K562 (cell line): ENCODE measurements around the gene STRA6. TPM values are rescaled to one million over a fixed set of nuclear protein-coding genes. Genes with fewer than 3 reads are reported as not detected.

ENCODE experiments used
- ATAC-seq: fragments of 200-7000 bp; cut with Tn5 transposase; 3 replicates; pipeline ENCODE4 v1.9.1; 2020; ENCODE audit warnings: moderate library complexity
- BruUV-seq: library from RNA; stranded (reverse); fragments of 400-500 nt; replicated peaks from 2 replicates; lab custom pipeline; 2021; lab: Mats Ljungman, UMichigan
- CTCF ChIA-PET: fragments of 300-600 bp; formaldehyde crosslinking; extraction: SDS; loops from one replicate; lab custom pipeline; 2021; ENCODE audit warnings: low intra/inter-chr PET ratio; lab: Yijun Ruan, JAX
- POLR2A ChIA-PET: fragments of 300-600, 350-650 bp; sonication (Branson Sonifier 250); formaldehyde crosslinking; extraction: SDS; loops from one replicate; lab custom pipeline; 2021; ENCODE audit warnings: antibody characterized with exemption, inconsistent platforms; lab: Yijun Ruan, JAX
- DNase-seq, 4 experiments: peaks; one replicate each; pipeline versions ENCODE4 v3.0.0 to v3.0.0-alpha.2; 2011 to 2018; ENCODE audit warnings: low spot score in 3 of 4, mixed read lengths in 3 of 4; ENCODE audit errors: extremely low read depth in 1 of 4
- FAIRE-seq: peaks from 2 replicates; lab custom pipeline; 2011; peaks lifted over from hg19 to GRCh38; lab: Jason Lieb, UNC
- H2AFZ ChIP-seq: 2 replicates; pipeline ENCODE4 v1.6.0; 2011; ENCODE audit warnings: low read depth, low read length, control low read depth, inconsistent platforms
- H3K27ac ChIP-seq: fragments of 200-600 bp; 3 replicates; pipeline ENCODE4 v1.8.0; 2011; ENCODE audit warnings: low read depth, mild to moderate bottlenecking, control low read depth, inconsistent platforms, low read length, moderate library complexity, mixed read lengths; ENCODE audit errors: extremely low read depth
- H3K27me3 ChIP-seq, 2 experiments: fragments of 300-600 bp in 1 of 2; 2 replicates in 1 of 2; 3 replicates in 1 of 2; pipeline versions ENCODE4 v1.6.0 to v1.8.0; 2011; ENCODE audit warnings: inconsistent platforms in 2 of 2, low read length in 2 of 2, mild to moderate bottlenecking in 1 of 2, mixed read lengths in 1 of 2, moderate library complexity in 1 of 2; ENCODE audit not compliant: control insufficient read depth in 2 of 2, insufficient read depth in 2 of 2
- H3K36me3 ChIP-seq: fragments of 300-600 bp; 3 replicates; pipeline ENCODE4 v1.8.0; 2011; ENCODE audit warnings: mild to moderate bottlenecking, low read length, inconsistent platforms; ENCODE audit not compliant: control insufficient read depth, insufficient read depth
- H3K4me1 ChIP-seq, 2 experiments: fragments of 200-600 bp in 1 of 2; replicated peaks in 1 of 2; 2 replicates in 1 of 2; 3 replicates in 1 of 2; pipeline versions ENCODE4 v1.5.1 to v1.8.0; 2011; ENCODE audit warnings: inconsistent platforms in 2 of 2, low read length in 2 of 2, mild to moderate bottlenecking in 1 of 2, mixed read lengths in 1 of 2, moderate library complexity in 1 of 2; ENCODE audit not compliant: control insufficient read depth in 2 of 2, insufficient read depth in 2 of 2
- H3K4me2 ChIP-seq: 2 replicates; pipeline ENCODE4 v1.6.1; 2011; ENCODE audit warnings: low read length, control low read depth, inconsistent platforms, mixed read lengths; ENCODE audit not compliant: insufficient read depth
- H3K4me3 ChIP-seq: fragments of 200-600 bp; sonication (generic), shearing (Covaris generic); 2 replicates; pipeline ENCODE4 v1.5.1; 2016; ENCODE audit warnings: control low read depth, inconsistent platforms
- H3K79me2 ChIP-seq: fragments of 200-600 bp; 3 replicates; pipeline ENCODE4 v1.8.0; 2011; ENCODE audit warnings: low read length, inconsistent platforms; ENCODE audit not compliant: control insufficient read depth, insufficient read depth
- H3K9ac ChIP-seq, 2 experiments: 2 replicates each; pipeline versions ENCODE4 v1.6.0 to v1.6.1; 2011; ENCODE audit warnings: low read depth in 2 of 2, low read length in 2 of 2, control low read depth in 1 of 2, inconsistent platforms in 1 of 2, mild to moderate bottlenecking in 1 of 2, mixed read lengths in 1 of 2; ENCODE audit not compliant: insufficient read depth in 1 of 2
- H3K9me1 ChIP-seq: one replicate; pipeline ENCODE4 v1.6.0; 2011; ENCODE audit warnings: inconsistent platforms, mild to moderate bottlenecking, low read length, moderate library complexity; ENCODE audit not compliant: control insufficient read depth, insufficient read depth
- H3K9me3 ChIP-seq: replicated peaks from 2 replicates; pipeline ENCODE4 v1.5.1; 2011; ENCODE audit warnings: low read depth, low read length, inconsistent platforms; ENCODE audit not compliant: control insufficient read depth, insufficient read depth
- H4K20me1 ChIP-seq: replicated peaks from 2 replicates; pipeline ENCODE4 v1.6.1; 2011; ENCODE audit warnings: low read length, inconsistent platforms, mixed read lengths; ENCODE audit not compliant: control insufficient read depth, insufficient read depth
- ATF6 ChIP-seq: sonication (generic); formaldehyde crosslinking; IDR thresholded peaks from 2 replicates; pipeline ENCODE4 v1.4.0; 2020; ENCODE audit warnings: mild to moderate bottlenecking, missing genetic modification reagents
- CTCF ChIP-seq, 3 experiments: IDR thresholded peaks in 2 of 3; conservative IDR thresholded peaks in 1 of 3; 2 replicates each; pipeline ENCODE4 v1.5.1; 2011 to 2012; ENCODE audit warnings: low read length in 3 of 3, mild to moderate bottlenecking in 3 of 3, control low read depth in 2 of 3, improper control_type of control experiment in 1 of 3, inconsistent platforms in 1 of 3, low read depth in 1 of 3, mixed read lengths in 1 of 3, moderate library complexity in 1 of 3; ENCODE audit not compliant: insufficient read depth in 2 of 3
- ETS2 ChIP-seq: IDR thresholded peaks from 2 replicates; pipeline ENCODE4 v1.6.1; 2016; ENCODE audit warnings: borderline replicate concordance, missing genetic modification characterization, mild to moderate bottlenecking, moderate library complexity, missing compliant biosample characterization; ENCODE audit not compliant: poor library complexity, severe bottlenecking
- NCOA1 ChIP-seq: fragments of 450-650 bp; IDR thresholded peaks from 2 replicates; pipeline ENCODE4 v1.6.1; 2016; ENCODE audit warnings: low read depth
- NFATC3 ChIP-seq: fragments of 450-650 bp; IDR thresholded peaks from 2 replicates; pipeline ENCODE4 v1.6.1; 2017; ENCODE audit warnings: mild to moderate bottlenecking
- TFE3 ChIP-seq: fragments of 450-650 bp; formaldehyde crosslinking; IDR thresholded peaks from 2 replicates; pipeline ENCODE4 v1.4.0; 2020; ENCODE audit warnings: mild to moderate bottlenecking, mixed read lengths
- ZMIZ1 ChIP-seq, 2 experiments: fragments of 150-350 bp in 1 of 2; IDR thresholded peaks; 2 replicates each; pipeline ENCODE4 v1.6.1; 2012 to 2016; ENCODE audit warnings: low read depth in 2 of 2, low read length in 2 of 2, mild to moderate bottlenecking in 1 of 2, moderate library complexity in 1 of 2
- WGBS: fragments of 100-300 bp; shearing (Covaris generic); methylation state at CpG from one replicate; pipeline ENCODE4 v1.1.6; 2016; ENCODE audit warnings: low coverage, mixed read lengths; ENCODE audit not compliant: insufficient coverage; ENCODE audit errors: missing lambda C conversion rate; 5-methylcytosine and 5-hydroxymethylcytosine counted together
- in situ Hi-C: fragments of 300-500 bp; cut with MboI; formaldehyde crosslinking; loops from 4 replicates; pipeline ENCODE4 v1.15.0; 2018; ENCODE audit warnings: inconsistent platforms, mixed read lengths
- intact Hi-C: fragments of 100-400 bp; cut with micrococcal nuclease; formaldehyde crosslinking; loops from 2 replicates; pipeline ENCODE4 v1.14.2; 2022
- polyA plus RNA-seq, 8 experiments: library from polyadenylated mRNA; depleted of rRNA in 4 of 8; stranded (reverse) in 5 of 8; unstranded in 3 of 8; fragments of >200 nt; fragmentation: Nextera tagmentation in 2 of 8; fragmentation: Illumina TruSeq in 1 of 8; extraction: Ambion mirVana in 2 of 8; extraction: Trizol in 1 of 8; gene quantifications; 2 replicates each; pipeline versions ENCODE4 v1.2.1 to v1.2.3, GENCODE V29; 2011 to 2014; ENCODE audit warnings: inconsistent platforms in 1 of 8, missing spikeins in 1 of 8
- total RNA-seq, 7 experiments: library from RNA; depleted of rRNA in 6 of 7; stranded (reverse); fragments of >200 nt in 6 of 7; fragmentation: Illumina TruSeq in 2 of 7; extraction: Trizol in 2 of 7; gene quantifications; 2 replicates each; pipeline versions ENCODE4 v1.2.1 to v1.2.3, GENCODE V29; 2011 to 2021; ENCODE audit warnings: low replicate concordance in 1 of 7
- TF ChIP-seq, protein P1 (sequence below), 2 experiments: fragments of 450-650 bp; conservative IDR thresholded peaks; 2 replicates each; pipeline ENCODE4 v1.6.1; 2017; ENCODE audit warnings: mild to moderate bottlenecking in 2 of 2, moderate library complexity in 2 of 2

STRA6 gene
- total and polyA plus RNA-seq, 9 of the 15 experiments (the other 6 are each of a cell fraction or from before 2014, with no cell fraction given), result 0.04 to 2.0 (median 0.43) TPM; not detected in 2

DNA sequence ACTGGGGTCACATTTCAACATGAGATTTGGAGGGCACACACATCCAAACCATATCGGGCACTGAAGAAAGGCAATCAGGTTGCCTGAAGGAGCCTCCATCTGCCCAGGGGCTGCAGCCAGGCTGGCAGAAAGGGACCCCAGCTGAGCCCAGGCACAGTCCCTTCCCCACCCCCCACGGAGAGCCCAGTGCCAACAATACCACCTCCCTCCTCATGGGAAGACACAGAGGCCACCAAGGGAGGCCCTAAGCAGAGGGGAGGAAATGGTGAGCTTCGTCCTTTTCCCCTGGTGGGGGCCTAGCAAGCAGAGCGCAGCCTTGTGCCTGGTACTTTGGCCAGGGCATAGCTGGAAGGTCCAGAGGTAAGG, 3.0 kb upstream of the STRA6 start:
- Histone ChIP-seq H3K9me1 (no peaks in the 10 kb centered on the region), H3K9ac (no peak overlapping the region), H3K27me3 (peaks cover 2 to 75% of the 10 kb centered on the region in 2 experiments; a peak in 3 of 5 replicates), H4K20me1 (0 out of 2 replicates have a peak, but pooled peaks cover 9% of the 10 kb centered on the region), H3K9me3 (no peaks in the 10 kb centered on the region), H3K4me1 (peaks cover 11 to 21% of the 10 kb centered on the region in 2 experiments; a peak in 4 of 5 replicates), H3K79me2 (no peaks in the 10 kb centered on the region), H3K36me3 (no peaks in the 10 kb centered on the region), H2AFZ (no peak overlapping the region), H3K4me3 (no peak overlapping the region), H3K27ac (no peak overlapping the region), H3K4me2 (no peak overlapping the region)
- FAIRE-seq (no peak), DNase-seq (no peak), ATAC-seq (no peak)
- no TSS peak for BruUV-seq
- ChIA-PET POLR2A (interaction anchor here (0.6 kb wide), 1 partner anchor 11 kb away, joined by 3 read pairs; no protein-coding TSS in a partner anchor), CTCF (no interaction called here)
- 0% methylated on average over 4 of the region's 4 CpGs for WGBS
- in situ Hi-C loops (no loop called here), intact Hi-C loops (no loop called here)
- TF ChIP-seq NFATC3 (no peak), ETS2 (tag) (no peak), CTCF (IDR thresholded peaks at IDR 0.05 in 2 of 3, conservative IDR thresholded peaks at IDR 0.05 in 1 of 3; ENCODE audit: insufficient read depth in 2 of 3, low read depth in 1 of 3, low read length in 3 of 3) (no peak), ZMIZ1 (IDR thresholded peaks at IDR 0.05; ENCODE audit: low read depth in 2 of 2, low read length in 2 of 2) (no peak), ATF6 (CRISPR knock-in tag) (no peak), NCOA1 (no peak), TFE3 (CRISPR knock-in tag) (no peak)
- TF ChIP-seq, protein P1, sequence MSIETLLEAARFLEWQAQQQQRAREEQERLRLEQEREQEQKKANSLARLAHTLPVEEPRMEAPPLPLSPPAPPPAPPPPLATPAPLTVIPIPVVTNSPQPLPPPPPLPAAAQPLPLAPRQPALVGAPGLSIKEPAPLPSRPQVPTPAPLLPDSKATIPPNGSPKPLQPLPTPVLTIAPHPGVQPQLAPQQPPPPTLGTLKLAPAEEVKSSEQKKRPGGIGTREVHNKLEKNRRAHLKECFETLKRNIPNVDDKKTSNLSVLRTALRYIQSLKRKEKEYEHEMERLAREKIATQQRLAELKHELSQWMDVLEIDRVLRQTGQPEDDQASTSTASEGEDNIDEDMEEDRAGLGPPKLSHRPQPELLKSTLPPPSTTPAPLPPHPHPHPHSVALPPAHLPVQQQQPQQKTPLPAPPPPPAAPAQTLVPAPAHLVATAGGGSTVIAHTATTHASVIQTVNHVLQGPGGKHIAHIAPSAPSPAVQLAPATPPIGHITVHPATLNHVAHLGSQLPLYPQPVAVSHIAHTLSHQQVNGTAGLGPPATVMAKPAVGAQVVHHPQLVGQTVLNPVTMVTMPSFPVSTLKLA (conservative IDR thresholded peaks at IDR 0.05), result no peak
